Glomerular visceral epithelial cell (primary cell): ENCODE measurements around the gene IL2RA.
"Not testable (repeated sequence)": the region's sequence is repeated elsewhere in the genome, so short reads cannot be mapped to it uniquely, and the experiment has no call there.

Experiments used
- DNase-seq: peaks from one replicate; pipeline ENCODE4 v3.0.0-alpha.2; 2016; ENCODE audit errors: extremely low spot score

Gene IL2RA

GRCh38 chr10:5985029-5985428, 77.1 kb downstream of the IL2RA start:
- no peak for DNase-seq

- no peak for DNase-seq
These were observed 78.4 kb downstream of the IL2RA start for GRCh38 chr10:5983774-5984173.

GRCh38 chr10:5981529-5981928, 80.6 kb downstream of the IL2RA start:
- DNase-seq = no peak

GRCh38 chr10:5978230-5978489, 84.0 kb downstream of the IL2RA start:
- DNase-seq = no peak

GRCh38 chr10:5977471-5978229, 84.5 kb downstream of the IL2RA start, which contains the start of gene IL15RA:
Gene IL15RA, minus strand, starts transcription at chr10:5977543. Its CDS starts 51 bp downstream, at chr10:5977492.
- peak; percentile 73 for DNase-seq

- peak; percentile 45 for DNase-seq
These were observed 85.4 kb downstream of the IL2RA start for GRCh38 chr10:5976512-5977470.

- DNase-seq = no peak
These were observed 86.3 kb downstream of the IL2RA start for GRCh38 chr10:5975641-5976473.

- DNase-seq = no peak
These were observed 89.1 kb downstream of the IL2RA start for GRCh38 chr10:5973069-5973468.

- DNase-seq = no peak
These were observed 90.3 kb downstream of the IL2RA start for GRCh38 chr10:5971886-5972285.

- DNase-seq = no peak
These were observed 90.8 kb downstream of the IL2RA start for GRCh38 chr10:5971315-5971832.

GRCh38 chr10:5970527-5970926, 91.6 kb downstream of the IL2RA start:
- no peak for DNase-seq

- DNase-seq = no peak
These were observed 92.1 kb downstream of the IL2RA start for GRCh38 chr10:5970066-5970465.

GRCh38 chr10:5968681-5969453, 93.3 kb downstream of the IL2RA start:
- no peak for DNase-seq

- DNase-seq = no peak
These were observed 94.0 kb downstream of the IL2RA start for GRCh38 chr10:5968037-5968680.

GRCh38 chr10:5965266-5965665, 96.9 kb downstream of the IL2RA start:
- DNase-seq = peak; percentile 53

- DNase-seq = no peak
These were observed 97.4 kb downstream of the IL2RA start for GRCh38 chr10:5964736-5965135.

- no peak for DNase-seq
These were observed 98.6 kb downstream of the IL2RA start for GRCh38 chr10:5963591-5963990.

- DNase-seq = no peak
These were observed 99.1 kb downstream of the IL2RA start for GRCh38 chr10:5963071-5963470.

- not testable (repeated sequence) for DNase-seq
These were observed 99.7 kb downstream of the IL2RA start for GRCh38 chr10:5962358-5962940.
